Muscle of back (tissue), 11 donors: Measurements from ENCODE around the gene ERMARD. TPM values are rescaled to one million over a fixed set of nuclear protein-coding genes. Genes with fewer than 3 reads are reported as not detected.
A peak's percentile ranks its signal among the peaks of the same experiment; 100 is the strongest.

ENCODE experiments used
- DNase-seq, 3 donors: peaks; one replicate each; pipeline versions ENCODE4 v3.0.0 to v3.0.0-alpha.2; 2013
- polyA plus RNA-seq, 10 donors: library from polyadenylated mRNA; unstranded; fragments of 120-200 nt; gene quantifications; one replicate each; pipeline ENCODE4 v1.2.1, GENCODE V29; 2013; ENCODE audit not compliant: insufficient read length in 10 of 10

ERMARD gene
- polyA plus RNA-seq, 10 donors: 14.7 to 32.8 (median 20.0) TPM

DNA sequence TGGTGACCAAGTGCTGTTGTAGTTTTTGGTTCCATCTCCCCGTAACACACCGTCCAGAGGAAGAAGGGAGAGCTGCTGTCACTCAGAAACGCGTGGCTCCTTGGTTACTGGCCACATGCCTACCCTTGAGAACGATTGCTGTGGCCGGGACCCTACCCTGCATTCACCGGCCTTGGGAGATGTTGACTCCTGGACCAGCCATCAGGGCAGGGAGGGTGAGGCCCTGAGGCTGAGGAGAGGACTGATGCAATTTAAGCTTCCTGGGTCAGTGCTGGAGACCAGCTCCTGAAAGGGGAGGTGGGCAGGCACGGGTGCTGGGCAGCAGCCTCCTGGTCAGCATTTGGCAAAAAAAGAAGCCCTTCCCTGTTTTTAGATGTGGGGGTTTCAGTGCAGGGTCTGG, 31.5 kb downstream of the ERMARD start:
- no peak for DNase-seq

DNA sequence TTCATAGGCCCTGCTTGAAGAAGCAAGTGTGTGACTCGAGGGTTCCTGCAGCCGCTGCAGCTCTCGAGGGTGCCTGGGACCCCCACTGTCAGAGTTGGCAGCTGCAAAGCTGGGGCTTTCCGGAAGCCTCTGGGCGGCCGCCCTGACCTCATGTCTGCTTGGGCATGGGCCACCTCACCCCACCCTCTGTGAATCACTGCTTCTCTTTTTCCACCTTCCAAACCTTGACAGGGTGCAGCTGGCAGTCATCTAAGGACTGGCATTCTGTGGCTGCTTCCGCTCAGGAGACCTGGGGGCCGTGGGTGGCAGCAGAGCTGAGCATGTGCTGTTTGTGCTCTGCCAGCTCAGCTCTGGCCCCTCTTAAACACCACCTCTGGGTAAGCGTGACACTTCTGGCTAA, 32.0 kb downstream of the ERMARD start:
- no peak for DNase-seq

DNA sequence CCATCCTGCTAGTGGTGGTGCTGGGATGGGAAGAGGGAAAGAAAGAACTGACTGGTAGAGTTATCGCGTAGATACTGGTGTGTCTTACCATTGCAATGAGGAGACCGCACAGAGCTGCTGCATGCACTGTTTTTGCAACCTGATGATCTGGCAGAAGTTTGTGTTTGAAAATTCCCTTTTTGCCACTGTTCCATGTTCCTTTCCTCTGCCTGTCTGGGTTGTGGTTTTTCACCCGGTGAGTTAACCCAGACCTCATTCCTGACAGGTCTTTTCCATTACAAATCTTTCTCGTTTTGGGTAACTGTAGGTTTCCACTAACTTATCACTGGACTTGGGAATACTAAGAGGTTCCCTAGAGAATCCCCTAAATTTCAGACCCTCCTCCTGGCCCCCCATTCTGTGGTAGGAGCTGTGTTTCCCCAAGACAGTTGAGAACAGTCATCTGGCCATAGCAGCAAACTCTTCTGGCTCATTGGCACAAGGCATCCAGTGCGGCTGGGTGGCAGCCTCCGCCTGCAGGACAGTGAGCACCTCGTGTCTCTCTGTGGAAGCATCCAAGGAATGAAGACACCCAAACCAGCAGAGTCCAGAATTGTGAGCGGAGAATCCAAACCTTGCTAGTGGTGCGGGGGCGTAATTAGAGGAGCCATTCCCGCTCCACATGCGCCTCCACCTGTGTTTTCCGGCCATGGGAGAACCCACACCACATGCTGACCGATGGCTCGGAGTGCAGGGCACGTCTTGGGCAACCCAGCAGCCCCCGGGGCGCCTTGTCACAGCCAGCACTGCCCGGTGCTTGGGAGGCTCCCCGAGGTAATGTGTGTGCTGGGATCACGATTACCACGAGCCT, 32.8 kb downstream of the ERMARD start:
- no peak for DNase-seq

DNA sequence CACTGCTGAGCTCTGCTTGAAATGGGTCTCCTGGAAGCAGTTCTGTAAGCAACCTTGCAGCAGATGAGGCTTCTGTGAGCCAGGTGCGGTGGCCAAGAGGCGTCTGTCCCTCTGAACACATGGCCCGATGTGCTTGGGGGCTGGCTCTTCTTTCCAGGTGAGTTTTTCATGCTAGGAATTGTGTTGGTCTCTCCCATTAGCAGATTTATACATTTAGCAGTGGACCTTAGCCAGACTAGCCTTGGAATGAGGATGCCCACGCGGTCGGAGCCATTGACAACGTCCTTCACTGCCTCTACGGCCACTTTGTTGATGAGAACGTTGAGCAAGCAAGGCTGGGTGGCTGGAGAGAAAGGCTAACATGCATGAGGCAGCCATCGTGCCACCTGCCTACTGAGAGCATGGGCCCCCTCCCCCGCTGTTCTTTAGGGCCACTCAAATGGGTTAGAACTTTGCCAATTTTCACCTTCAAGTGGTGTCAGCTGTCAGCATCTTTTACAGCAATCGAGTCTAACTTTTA, 33.5 kb downstream of the ERMARD start:
- DNase-seq: no peak

DNA sequence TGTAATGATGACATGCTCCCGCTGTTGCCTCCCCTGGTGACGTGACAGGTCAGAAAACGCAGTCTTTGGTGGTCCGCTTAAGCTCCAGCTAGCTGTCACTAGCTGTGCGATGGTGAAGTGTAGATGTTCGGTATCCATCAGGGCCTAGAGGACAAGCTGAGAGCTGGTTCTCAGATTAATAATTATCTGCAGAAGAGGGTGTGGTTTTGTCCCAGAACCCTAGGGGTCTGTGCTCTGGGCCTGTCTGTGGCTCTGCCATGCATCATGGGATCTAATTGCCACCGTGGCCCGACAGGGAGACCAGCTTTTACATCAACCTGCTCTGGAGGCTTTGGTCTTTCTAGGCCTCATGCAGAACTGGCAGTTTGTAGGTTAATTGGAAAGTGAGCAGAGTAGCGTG, 34.1 kb downstream of the ERMARD start:
- no peak for DNase-seq

DNA sequence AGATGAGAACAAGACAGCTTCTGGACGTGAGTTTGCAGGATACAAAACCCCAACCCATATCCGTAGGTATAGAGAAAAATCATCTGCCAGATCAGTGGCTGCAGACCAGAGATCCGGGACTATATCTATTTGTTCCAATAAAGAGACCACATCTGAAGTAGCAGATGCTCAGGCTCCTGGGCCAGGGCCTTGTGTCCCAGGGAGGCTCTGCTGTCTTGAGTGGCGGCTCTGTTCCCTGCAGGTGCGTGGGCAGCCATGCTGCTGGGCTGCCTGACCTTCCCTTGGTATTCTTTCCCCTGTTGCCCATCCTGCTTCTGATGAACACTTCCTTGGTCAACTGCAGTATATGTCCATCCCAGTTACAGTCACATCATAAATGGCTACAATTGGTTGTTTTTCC, 34.9 kb downstream of the ERMARD start:
- DNase-seq: no peak

DNA sequence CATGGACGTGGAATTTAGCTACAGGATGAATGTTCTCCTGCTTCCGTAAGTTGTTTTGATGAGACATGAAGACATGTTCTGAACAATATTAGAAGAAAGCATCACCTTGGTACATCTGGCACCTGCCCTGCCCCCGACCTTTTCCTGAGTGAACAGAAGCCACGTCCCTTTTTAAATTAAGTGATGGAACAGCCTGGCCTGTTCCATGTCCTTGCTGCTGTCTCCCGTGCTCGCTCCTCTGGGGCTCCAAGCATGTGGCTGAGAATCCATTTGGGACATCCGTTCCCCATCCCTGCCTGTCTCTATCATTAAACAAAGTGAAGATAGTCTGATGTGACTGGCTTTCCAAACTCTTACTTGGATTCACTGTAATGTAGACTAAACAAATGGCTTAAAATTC, 36.4 kb downstream of the ERMARD start:
- DNase-seq: no peak

DNA sequence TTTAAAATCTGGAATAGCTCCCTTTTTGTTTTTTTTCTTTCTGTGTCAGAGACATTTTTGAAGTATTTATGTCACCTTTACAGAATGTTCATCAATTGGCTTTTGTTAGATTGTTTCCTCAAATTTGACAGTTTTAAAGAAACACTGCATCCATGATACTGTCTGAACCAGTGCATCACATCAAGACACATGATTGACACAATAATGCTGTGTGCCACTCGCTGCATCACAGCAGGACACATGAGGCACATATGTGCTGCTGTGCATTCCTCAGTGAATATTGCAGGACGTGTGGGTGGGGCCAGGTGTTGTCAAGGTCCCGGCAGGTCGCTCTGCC, 37.4 kb downstream of the ERMARD start:
- no peak for DNase-seq

DNA sequence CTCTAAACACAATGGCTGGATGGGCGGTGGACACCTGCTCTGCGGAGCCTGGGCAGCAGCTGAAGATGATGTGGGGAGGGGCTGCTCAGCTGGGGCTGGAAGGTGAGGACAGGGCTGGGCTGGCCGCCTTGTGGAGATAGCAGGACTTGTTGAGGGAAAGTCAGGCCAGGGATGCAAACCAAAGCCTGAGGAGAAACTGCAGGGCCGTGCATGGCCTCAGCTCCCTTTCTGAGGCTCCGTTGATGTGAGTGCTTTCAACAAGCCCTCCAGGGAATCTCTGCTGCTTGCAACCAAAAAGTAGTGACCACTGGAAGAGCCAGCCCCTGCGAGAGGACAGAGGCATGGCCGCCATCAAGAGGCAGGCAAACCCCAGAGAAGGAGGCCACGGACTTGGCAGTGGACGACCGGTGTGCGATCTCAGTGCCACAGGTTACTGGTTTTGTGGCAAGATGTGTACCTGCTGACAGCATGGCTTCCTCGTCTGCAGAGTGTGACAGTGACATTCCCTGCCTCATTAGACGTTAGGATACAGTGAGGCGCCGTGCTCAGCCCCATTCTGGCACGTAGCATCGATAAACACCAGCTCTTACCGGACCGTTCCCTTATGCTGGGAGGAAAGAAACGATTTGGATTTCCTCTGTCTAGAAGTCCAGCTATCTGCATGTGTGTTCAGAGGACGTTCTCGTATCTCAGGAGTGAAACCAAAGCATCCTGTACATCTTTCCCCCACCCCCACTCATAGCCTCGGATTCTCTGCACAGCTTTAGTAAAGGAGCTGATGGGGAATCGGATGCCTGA, 37.9 kb downstream of the ERMARD start:
- peak in 1 of 3 donors; percentile 1 for DNase-seq

DNA sequence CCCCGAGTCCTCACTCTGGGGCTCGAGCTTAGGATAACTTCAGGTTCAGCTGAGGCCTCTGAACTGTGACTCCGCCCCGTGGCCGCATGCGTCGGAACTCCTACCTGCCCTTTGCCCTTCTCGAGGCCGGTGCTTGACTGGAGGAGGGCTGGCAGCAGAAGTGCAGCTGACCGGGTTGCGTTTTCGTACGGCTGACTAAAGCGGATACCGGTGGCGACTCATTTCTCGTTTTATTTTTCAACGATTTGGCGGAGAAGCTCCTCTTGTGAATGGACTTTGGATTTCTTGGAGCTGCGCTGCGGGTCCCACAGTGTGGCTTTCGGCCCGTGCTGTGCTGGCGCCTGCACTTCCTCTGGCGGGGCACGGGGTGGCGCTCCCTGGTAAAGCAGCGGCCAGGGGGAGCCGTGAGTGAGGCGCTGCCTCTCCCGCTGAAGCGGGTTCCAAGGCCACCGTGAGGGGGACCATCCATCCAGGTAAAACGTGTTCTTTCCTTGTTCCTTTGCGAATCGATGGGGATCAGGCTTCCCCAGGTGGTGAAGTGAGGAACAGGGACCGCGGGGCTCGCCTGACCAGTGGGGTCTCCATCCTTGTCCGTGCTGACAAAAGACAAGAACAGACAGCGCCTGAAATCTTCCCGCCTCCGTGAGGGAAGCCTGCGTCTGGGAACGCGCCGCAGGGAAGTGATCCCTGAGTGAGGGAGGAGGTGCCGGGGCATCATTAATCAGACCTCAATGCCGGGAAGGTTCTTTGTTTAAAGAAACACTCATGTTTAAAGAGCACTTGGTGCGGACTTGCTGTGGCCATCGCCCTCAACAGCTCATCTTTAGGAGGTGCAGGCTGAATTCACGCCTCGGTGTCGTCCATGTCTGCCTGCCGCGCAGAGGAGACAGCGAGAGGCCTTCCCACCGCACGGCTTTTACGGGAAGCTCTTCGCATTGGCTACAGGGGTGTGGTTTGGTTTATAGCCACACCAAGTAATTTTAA, 38.8 kb downstream of the ERMARD start:
- peak; percentile 65 to 95 (median 85) for DNase-seq

DNA sequence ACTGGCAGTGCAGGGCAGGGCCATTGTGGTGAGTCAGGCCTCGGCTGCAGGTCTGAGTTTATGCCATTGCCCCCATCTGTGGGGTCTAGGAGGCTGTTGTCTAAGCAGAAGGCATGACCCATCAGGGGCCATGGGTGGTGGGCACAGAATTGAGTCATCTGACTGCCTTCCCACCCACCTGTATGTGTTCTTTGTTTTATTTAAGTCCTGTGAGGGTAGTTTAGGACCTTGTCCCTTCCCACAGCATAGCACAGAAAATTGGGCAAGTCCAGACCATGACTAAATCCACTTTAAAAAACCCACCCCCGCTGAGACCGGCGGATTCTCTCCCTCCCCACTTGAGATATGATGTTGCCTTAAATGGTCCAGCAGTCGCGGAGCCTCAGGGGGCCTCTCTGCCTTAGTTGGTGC, 40.3 kb downstream of the ERMARD start:
- no peak for DNase-seq

DNA sequence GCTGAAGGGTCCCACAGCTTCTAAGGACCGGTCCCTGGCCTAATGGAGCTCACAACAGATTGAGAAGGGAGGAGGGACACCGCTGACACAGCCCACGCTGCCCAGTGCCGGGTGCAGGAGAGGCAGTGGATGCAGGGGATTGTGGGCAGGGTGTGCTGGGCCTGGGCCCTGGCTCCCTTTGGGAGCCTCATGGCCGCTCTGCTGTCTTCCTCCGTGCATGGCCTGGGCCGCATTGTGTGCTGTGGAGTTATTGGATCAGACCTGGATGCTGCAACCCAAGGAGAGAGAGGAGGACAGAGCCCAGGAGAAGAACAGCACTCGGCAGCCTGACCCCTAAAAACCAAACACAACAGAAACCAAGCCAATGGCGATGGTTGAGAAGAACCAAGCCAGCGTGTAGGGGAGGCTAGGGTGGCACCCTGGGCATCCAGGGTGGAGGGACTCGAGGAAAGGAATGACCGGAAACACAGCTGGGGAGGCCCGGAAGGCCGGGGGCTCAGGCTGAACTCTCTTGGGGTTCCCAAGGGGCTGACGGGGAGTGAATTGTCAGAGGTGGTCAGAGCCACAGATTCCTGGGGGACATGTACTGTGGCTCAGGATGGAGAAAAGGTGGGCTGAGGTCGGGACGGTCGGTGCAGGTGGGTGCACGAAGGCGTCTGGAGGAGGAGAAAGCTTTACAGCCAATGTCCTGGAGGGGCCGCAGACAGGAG, 41.0 kb downstream of the ERMARD start:
- no peak for DNase-seq

DNA sequence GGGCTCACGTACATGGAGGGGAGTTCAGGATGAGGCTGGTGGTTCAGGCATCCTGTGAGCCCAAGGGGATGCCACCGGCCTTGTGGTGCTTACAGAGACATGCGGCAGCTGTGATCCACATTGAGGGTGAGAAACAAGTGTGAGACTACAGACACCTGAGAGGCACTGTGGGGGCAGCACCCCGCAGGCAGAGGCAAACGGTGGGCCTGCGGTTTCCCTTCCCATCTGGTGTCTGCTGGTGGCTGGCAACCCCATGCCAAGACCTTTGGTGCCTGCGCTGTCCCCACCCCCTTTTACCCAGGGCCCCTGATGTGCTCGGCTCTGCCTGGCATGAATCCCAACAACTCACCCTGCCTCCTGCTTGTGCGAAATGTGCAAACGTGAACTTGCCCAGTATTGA, 42.0 kb downstream of the ERMARD start:
- DNase-seq: no peak

DNA sequence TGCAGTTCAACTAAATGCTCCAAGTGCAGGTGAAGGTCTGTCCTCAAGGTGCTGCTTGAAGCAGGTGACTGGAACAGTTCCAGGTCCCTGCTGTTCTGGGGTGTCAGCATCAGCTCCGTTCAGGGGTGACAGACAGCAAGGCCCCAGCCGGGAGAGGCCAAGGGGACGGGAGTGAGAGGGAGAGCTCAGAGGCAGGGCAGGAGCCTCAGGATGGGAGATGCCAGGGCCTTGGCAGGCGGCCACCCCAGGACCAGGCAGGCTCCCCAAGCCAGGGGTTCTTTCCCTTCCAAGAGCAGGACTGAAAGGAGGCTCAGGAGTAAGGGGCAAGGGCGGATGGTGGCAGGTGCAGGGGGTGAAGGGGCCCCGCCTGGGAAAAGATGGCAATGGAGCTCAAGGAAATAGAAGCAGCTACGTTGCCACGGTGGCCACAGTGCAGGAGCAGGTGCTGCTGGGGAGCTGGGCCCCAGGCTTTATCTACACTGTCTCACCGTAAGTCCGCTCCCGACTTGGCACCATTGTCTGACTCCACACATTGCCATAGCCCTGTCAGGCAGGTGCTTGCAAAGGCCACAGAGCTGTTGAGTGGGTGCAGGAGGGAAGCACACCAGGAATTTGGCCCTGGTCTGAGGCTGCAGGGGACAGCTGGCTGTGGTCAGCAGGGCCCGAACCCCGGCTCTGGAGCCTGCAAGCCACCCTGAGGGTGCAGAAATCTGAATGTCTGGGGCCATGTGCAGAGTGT, 43.1 kb downstream of the ERMARD start:
- no peak for DNase-seq

DNA sequence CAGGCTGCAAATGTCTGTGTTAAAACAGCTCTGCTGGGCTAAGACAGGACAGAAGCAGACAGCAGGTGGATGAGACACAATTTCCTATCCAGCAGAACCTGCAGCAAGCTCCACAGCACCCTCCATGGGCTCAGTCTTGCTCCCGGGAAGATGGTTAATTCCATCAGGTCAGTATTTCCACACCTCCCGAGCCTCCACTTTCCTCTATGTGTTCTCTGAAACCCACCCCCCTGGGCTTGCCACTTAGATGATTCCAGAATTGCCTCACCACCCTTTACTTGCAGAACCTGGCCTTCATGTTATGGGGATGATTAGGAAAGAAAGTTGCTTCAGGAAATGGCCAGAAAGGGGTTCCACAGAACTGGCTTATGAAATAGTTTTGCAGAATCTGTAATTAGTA, 43.8 kb downstream of the ERMARD start:
- DNase-seq: no peak

DNA sequence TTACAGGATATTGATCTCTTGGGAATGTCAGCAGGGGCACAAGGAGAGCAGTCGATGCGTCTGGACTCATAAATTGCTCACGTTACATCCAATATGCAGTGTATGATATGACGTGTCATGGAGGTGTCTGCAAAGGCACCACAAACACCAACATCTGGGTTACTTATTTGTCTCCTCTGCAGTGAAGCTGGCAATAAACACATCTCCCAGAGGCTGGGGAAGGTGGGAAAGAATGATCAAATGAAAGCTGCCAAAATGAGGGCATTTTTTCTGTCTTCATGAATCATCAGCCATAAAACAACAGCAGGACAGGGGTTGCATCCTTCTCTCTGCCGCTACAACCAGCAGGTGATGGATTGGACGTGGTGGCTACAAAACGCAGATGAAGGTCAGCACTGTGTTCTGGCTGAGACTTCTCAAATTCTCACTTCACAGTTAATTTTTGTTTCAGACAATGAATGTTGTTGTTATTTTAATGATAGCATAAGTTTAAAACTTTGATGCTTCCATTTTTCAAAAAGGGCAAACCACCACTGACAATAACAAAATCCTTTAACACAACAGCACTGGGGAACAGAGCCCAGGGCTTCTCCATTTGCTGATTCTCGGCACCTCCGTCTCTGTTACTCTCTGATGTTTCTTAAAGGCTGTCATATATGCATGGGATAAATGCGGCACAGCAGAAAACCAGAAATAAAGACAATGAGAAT, 47.5 kb downstream of the ERMARD start:
- DNase-seq: no peak

DNA sequence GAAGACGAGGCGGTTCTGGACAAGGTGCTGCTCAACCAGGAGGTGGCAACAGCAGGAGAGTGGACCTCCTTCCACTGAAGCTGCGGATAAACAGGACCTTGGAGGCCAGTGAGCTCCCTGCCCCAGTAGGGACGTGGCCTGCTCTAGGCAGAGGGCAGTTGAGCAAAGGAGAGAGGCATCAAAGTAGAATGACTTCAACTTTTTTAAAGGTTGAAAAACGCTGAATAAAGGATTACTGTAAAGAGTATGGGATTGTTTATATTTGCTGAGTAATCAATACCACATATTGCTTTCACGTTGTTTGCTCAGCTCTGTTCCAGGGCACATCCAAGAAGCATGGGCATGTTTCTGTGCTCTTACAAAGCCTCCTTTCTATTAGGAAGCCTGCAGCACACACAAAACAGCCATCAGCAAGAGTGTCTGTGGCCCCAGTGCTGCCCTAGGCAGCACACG, 48.1 kb downstream of the ERMARD start:
- no peak for DNase-seq

DNA sequence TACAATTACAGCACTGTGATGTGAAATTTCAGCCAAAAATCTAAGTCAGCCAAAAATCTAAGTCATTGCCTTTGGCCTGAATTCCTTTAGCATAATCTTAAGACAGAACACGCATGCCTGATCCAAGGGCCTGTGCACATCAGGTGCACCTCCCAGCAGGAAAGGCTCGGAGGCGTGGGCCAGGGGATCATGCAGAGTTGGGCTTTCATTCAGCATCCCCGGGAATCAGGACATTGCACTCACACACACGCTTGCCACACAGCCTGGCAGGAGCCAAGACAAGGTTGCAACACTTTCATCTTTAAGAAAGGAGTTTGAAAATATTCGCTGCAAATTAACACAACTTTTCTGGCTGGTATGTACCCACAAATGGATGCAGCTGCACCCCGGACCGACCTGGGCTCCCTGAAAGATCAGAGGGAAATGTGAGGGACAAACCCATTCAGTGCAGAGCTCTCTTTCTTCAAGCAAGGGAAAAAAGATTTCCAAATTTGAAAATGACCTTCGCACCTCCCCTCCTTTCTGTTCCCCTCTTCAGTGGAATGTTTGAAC, 48.8 kb downstream of the ERMARD start:
- no peak for DNase-seq

DNA sequence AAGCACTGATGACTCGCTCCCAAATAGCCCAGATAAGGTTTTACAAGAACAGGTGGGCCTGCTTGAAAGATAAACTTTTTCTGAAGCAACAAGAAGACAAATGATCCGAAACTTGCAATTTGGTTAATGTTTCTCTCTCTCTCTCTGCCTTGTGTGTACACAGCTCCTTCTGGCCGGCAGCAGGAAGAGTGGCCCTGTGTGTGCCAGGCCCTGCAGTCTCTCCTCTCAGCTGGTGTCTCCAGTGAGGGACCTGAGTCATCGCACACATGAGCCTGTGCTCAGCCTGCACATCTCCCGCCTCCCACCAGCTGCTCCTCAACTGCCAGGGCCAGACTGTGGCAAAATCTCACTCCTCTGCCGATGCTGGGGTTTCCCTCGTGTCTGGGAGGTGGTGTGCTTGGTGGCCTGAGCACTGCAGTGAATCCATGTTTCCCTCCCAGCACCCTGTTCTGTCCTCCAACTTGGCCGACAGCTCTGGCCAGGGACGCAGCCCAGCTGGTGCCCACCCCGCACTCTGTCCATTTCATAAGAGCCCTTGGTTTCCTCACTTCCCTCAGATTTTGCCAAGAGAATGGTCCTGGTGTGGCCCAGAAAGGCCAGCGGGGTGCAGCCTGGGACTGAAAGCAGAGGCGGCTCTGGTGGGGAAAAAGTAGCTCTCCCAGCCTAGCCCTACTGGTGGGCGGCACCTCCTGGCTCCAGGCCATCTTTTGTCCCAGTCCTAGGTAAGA, 49.4 kb downstream of the ERMARD start:
- DNase-seq: peak in 1 of 3 donors; percentile 4
